HepG2 (cell line): Measurements from ENCODE around the gene CLBA1. TPM values are rescaled to one million over a fixed set of nuclear protein-coding genes. Genes with fewer than 3 reads are reported as not detected.

Source experiments
- ATAC-seq: fragments of 200-7000 bp; cut with Tn5 transposase; 3 replicates; pipeline ENCODE4 v1.9.1; 2020; ENCODE audit warnings: mild to moderate bottlenecking, moderate library complexity
- BruUV-seq: library from RNA; stranded (reverse); fragments of 400-500 nt; replicated peaks from 2 replicates; lab custom pipeline; 2021; lab: Mats Ljungman, UMichigan
- CTCF ChIA-PET: fragments of 300-600 bp; formaldehyde crosslinking; extraction: SDS; loops from one replicate; lab custom pipeline; 2021; ENCODE audit warnings: low total read pairs, inconsistent platforms, low intra/inter-chr PET ratio; lab: Yijun Ruan, JAX
- POLR2A ChIA-PET: fragments of 350-600 bp; sonication (Branson Sonifier 250); formaldehyde crosslinking; loops from one replicate; lab custom pipeline; 2020; ENCODE audit warnings: antibody characterized with exemption, inconsistent platforms; lab: Yijun Ruan, JAX
- DNase-seq: peaks from one replicate; pipeline ENCODE4 v3.0.0-alpha.2; 2015; ENCODE audit warnings: low spot score
- FAIRE-seq: peaks from 3 replicates; lab custom pipeline; 2011; peaks lifted over from hg19 to GRCh38; lab: Jason Lieb, UNC
- H2AFZ ChIP-seq: one replicate; pipeline ENCODE4 v1.6.1; 2011; ENCODE audit warnings: low read length, inconsistent platforms
- H3K27ac ChIP-seq: fragments of 300-600 bp; 3 replicates; pipeline ENCODE4 v1.8.0; 2011; ENCODE audit warnings: mixed run types, mild to moderate bottlenecking, mixed read lengths, low read length, inconsistent platforms; ENCODE audit not compliant: insufficient read depth; ENCODE audit errors: extremely low read length
- H3K27me3 ChIP-seq, 2 experiments: fragments of 200-600 bp in 1 of 2; 2 replicates in 1 of 2; 3 replicates in 1 of 2; pipeline versions ENCODE4 v1.6.0 to v1.8.0; 2011; ENCODE audit warnings: low read length in 2 of 2, mild to moderate bottlenecking in 2 of 2, moderate library complexity in 2 of 2, inconsistent platforms in 1 of 2; ENCODE audit not compliant: insufficient read depth in 2 of 2, control insufficient read depth in 1 of 2
- H3K36me3 ChIP-seq, 2 experiments: fragments of 200-600 bp in 1 of 2; replicated peaks in 1 of 2; 2 replicates in 1 of 2; 3 replicates in 1 of 2; pipeline versions ENCODE4 v1.5.1 to v1.8.0; 2011; ENCODE audit warnings: low read length in 2 of 2, inconsistent platforms in 1 of 2; ENCODE audit not compliant: insufficient read depth in 2 of 2, control insufficient read depth in 1 of 2
- H3K4me1 ChIP-seq: 2 replicates; pipeline ENCODE4 v1.5.1; 2012; ENCODE audit warnings: low read length, inconsistent platforms; ENCODE audit not compliant: insufficient read depth
- H3K4me2 ChIP-seq: 2 replicates; pipeline ENCODE4 v1.6.0; 2011; ENCODE audit warnings: low read depth, low read length, inconsistent platforms
- H3K4me3 ChIP-seq, 3 experiments: fragments of 200-600 bp in 1 of 3; sonication (generic), shearing (Covaris generic) in 1 of 3; replicated peaks in 1 of 3; 2 replicates each; pipeline ENCODE4 v1.5.1; 2011 to 2016; ENCODE audit warnings: low read length in 3 of 3, inconsistent platforms in 2 of 3, low read depth in 2 of 3, mild to moderate bottlenecking in 2 of 3, control low read depth in 1 of 3, mixed read lengths in 1 of 3; ENCODE audit not compliant: insufficient read depth in 1 of 3
- H3K79me2 ChIP-seq: one replicate; pipeline ENCODE4 v1.6.1; 2011; ENCODE audit warnings: low read length, inconsistent platforms; ENCODE audit not compliant: insufficient read depth
- H3K9ac ChIP-seq: 2 replicates; pipeline ENCODE4 v1.6.0; 2011; ENCODE audit warnings: mild to moderate bottlenecking, low read depth, low read length, inconsistent platforms; ENCODE audit not compliant: insufficient read depth
- H3K9me3 ChIP-seq: 2 replicates; pipeline ENCODE4 v1.5.1; 2012; ENCODE audit warnings: mild to moderate bottlenecking, low read length
- H4K20me1 ChIP-seq: 2 replicates; pipeline ENCODE4 v1.6.0; 2011; ENCODE audit warnings: inconsistent platforms, mild to moderate bottlenecking, low read length, moderate library complexity; ENCODE audit not compliant: insufficient read depth
- BORCS8-MEF2B ChIP-seq: sonication (generic); formaldehyde crosslinking; IDR thresholded peaks from 2 replicates; pipeline ENCODE4 v1.8.0; 2022; ENCODE audit warnings: mild to moderate bottlenecking, missing genetic modification reagents
- DNMT3B ChIP-seq: conservative IDR thresholded peaks from 2 replicates; pipeline ENCODE4 v1.6.1; 2016; ENCODE audit warnings: missing biosample characterization, control low read depth
- GLI4 ChIP-seq: sonication (generic); formaldehyde crosslinking; IDR thresholded peaks from 2 replicates; pipeline ENCODE4 v1.5.1; 2020; ENCODE audit warnings: missing genetic modification reagents, mild to moderate bottlenecking, moderate library complexity, borderline replicate concordance
- HNRNPUL1 ChIP-seq: fragments of 200-400 bp; formaldehyde crosslinking; IDR thresholded peaks from 2 replicates; pipeline ENCODE4 v1.6.1; 2017; ENCODE audit warnings: low read depth, mild to moderate bottlenecking, low read length, moderate library complexity
- JDP2 ChIP-seq: sonication (generic); formaldehyde crosslinking; IDR thresholded peaks from 2 replicates; pipeline ENCODE4 v1.8.1; 2022; ENCODE audit warnings: missing genetic modification reagents, borderline replicate concordance
- KAT2B ChIP-seq: fragments of 150-350 bp; IDR thresholded peaks from 2 replicates; pipeline ENCODE4 v1.6.1; 2014; ENCODE audit warnings: low read depth, low read length, borderline replicate concordance
- NFKB2 ChIP-seq: sonication (generic); formaldehyde crosslinking; IDR thresholded peaks from 2 replicates; pipeline ENCODE4 v1.4.0; 2020; ENCODE audit warnings: missing genetic modification reagents, borderline replicate concordance
- SIX4 ChIP-seq: sonication (generic); formaldehyde crosslinking; IDR thresholded peaks from 2 replicates; pipeline ENCODE4 v1.4.0; 2020; ENCODE audit warnings: missing genetic modification reagents
- STAT5B ChIP-seq: sonication (generic); formaldehyde crosslinking; IDR thresholded peaks from 2 replicates; pipeline ENCODE4 v1.4.0; 2020; ENCODE audit warnings: missing genetic modification reagents
- ZEB1 ChIP-seq: IDR thresholded peaks from 2 replicates; pipeline ENCODE4 v1.6.1; 2012; ENCODE audit warnings: mild to moderate bottlenecking, low read depth, inconsistent platforms; ENCODE audit not compliant: insufficient replicate concordance
- ZNF251 ChIP-seq: sonication (generic); formaldehyde crosslinking; IDR thresholded peaks from 2 replicates; pipeline ENCODE4 v1.9.0; 2021; ENCODE audit warnings: mild to moderate bottlenecking, missing genetic modification reagents
- ZNF543 ChIP-seq: sonication (generic); formaldehyde crosslinking; IDR thresholded peaks from 2 replicates; pipeline ENCODE4 v1.4.0; 2020; ENCODE audit warnings: mild to moderate bottlenecking, missing genetic modification reagents
- ZNF784 ChIP-seq: sonication (generic); formaldehyde crosslinking; IDR thresholded peaks from 2 replicates; pipeline ENCODE4 v1.5.1; 2020; ENCODE audit warnings: missing genetic modification reagents, mild to moderate bottlenecking, borderline replicate concordance
- ZNF878 ChIP-seq: sonication (generic); formaldehyde crosslinking; IDR thresholded peaks from 2 replicates; pipeline ENCODE4 v1.8.1; 2023; ENCODE audit warnings: mild to moderate bottlenecking, missing genetic modification reagents, moderate library complexity
- WGBS: methylation state at CpG from one replicate; pipeline ENCODE4 v1.1.6; 2017; ENCODE audit warnings: low lambda C conversion rate; 5-methylcytosine and 5-hydroxymethylcytosine counted together
- in situ Hi-C: cut with HindIII; loops from 2 replicates; pipeline ENCODE4 v1.10.0; 2017; ENCODE audit warnings: low pct_unique_long_range_greater_than_20kb; ENCODE audit not compliant: extremely low pct_ligation_motif_present
- intact Hi-C: fragments of 100-400 bp; cut with micrococcal nuclease; formaldehyde crosslinking; loops from one replicate; pipeline ENCODE4 v1.10.0; 2022; ENCODE audit not compliant: unreplicated experiment
- polyA plus RNA-seq, 8 experiments: library from polyadenylated mRNA; depleted of rRNA in 3 of 8; stranded (reverse) in 7 of 8; unstranded in 1 of 8; fragments of >200 nt; fragmentation: Illumina TruSeq in 4 of 8; extraction: Trizol in 4 of 8; gene quantifications; 2 replicates each; pipeline versions ENCODE4 v1.2.1 to v1.2.3, GENCODE V29; 2011 to 2016; ENCODE audit warnings: low read depth in 4 of 8, missing spikeins in 1 of 8, mixed read lengths in 1 of 8; ENCODE audit not compliant: insufficient read depth in 1 of 8
- total RNA-seq, 5 experiments: library from RNA; depleted of rRNA; stranded (reverse); fragments of >200 nt; fragmentation: Illumina TruSeq; extraction: Trizol; gene quantifications; 2 replicates each; pipeline ENCODE4 v1.2.3, GENCODE V29; 2016; ENCODE audit warnings: low read depth in 1 of 5
- TF ChIP-seq, protein P1 (sequence below): sonication (generic); formaldehyde crosslinking; IDR thresholded peaks from 2 replicates; pipeline ENCODE4 v1.5.1; 2020; ENCODE audit warnings: missing genetic modification reagents, mild to moderate bottlenecking, borderline replicate concordance
- TF ChIP-seq, protein P2 (sequence below): sonication (generic); formaldehyde crosslinking; IDR thresholded peaks from 2 replicates; pipeline ENCODE4 v1.8.0; 2022; ENCODE audit warnings: mild to moderate bottlenecking, missing genetic modification reagents
- TF ChIP-seq, protein P3 (sequence below): sonication (generic); formaldehyde crosslinking; IDR thresholded peaks from 2 replicates; pipeline ENCODE4 v1.9.0; 2021; ENCODE audit warnings: missing genetic modification reagents, borderline replicate concordance
- TF ChIP-seq, protein P4 (sequence below): sonication (generic); formaldehyde crosslinking; IDR thresholded peaks from 2 replicates; pipeline ENCODE4 v1.5.0; 2020; ENCODE audit warnings: missing genetic modification reagents

CLBA1 gene
- total and polyA plus RNA-seq, 2 of the 13 experiments (the other 11 are each of a cell fraction or from before 2014, with no cell fraction given): 1.2 to 1.4 TPM

DNA sequence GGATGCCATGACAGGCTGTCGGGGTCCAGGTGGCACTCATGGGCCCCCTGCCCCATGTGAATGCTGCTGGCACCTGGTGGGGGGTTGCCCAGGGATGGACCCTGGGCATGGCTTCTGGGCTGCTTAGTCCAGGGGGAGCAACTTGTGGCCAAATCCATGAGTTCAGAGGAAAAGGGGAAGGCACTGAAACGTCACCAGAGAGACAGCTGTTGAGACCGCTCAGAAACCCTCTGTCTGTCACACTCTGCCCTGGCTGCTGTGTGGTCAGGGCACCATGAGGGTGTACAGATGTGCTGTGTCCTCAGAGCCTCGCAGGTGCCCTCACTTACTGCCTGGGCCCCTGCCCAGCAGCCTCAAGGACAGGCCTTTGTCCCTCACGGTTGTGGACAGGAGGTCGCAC, 9.4 kb downstream of the CLBA1 start:
- ChIA-PET CTCF (no interaction called here), POLR2A (no interaction called here)
- Histone ChIP-seq H3K4me1 (no peaks in the 10 kb centered on the region), H3K36me3 (no peaks in the 10 kb centered on the region), H4K20me1 (no peaks in the 10 kb centered on the region), H3K27ac (no peak overlapping the region), H3K27me3 (no peaks in the 10 kb centered on the region), H3K9ac (no peak overlapping the region), H3K4me3 (no peak overlapping the region), H3K4me2 (no peak overlapping the region), H3K9me3 (no peaks in the 10 kb centered on the region), H3K79me2 (no peaks in the 10 kb centered on the region), H2AFZ (no peak overlapping the region)
- in situ Hi-C loops: no loop called here
- 66% methylated on average over 6 of the region's 6 CpGs for WGBS
- ATAC-seq (no peak), DNase-seq (no peak), FAIRE-seq (no peak)
- intact Hi-C loops: no loop called here
- BruUV-seq: no TSS peak
- TF ChIP-seq, protein P1, sequence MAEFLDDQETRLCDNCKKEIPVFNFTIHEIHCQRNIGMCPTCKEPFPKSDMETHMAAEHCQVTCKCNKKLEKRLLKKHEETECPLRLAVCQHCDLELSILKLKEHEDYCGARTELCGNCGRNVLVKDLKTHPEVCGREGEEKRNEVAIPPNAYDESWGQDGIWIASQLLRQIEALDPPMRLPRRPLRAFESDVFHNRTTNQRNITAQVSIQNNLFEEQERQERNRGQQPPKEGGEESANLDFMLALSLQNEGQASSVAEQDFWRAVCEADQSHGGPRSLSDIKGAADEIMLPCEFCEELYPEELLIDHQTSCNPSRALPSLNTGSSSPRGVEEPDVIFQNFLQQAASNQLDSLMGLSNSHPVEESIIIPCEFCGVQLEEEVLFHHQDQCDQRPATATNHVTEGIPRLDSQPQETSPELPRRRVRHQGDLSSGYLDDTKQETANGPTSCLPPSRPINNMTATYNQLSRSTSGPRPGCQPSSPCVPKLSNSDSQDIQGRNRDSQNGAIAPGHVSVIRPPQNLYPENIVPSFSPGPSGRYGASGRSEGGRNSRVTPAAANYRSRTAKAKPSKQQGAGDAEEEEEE (CRISPR knock-in tag): no peak
- TF ChIP-seq GLI4 (CRISPR knock-in tag): no peak
- TF ChIP-seq, protein P2, sequence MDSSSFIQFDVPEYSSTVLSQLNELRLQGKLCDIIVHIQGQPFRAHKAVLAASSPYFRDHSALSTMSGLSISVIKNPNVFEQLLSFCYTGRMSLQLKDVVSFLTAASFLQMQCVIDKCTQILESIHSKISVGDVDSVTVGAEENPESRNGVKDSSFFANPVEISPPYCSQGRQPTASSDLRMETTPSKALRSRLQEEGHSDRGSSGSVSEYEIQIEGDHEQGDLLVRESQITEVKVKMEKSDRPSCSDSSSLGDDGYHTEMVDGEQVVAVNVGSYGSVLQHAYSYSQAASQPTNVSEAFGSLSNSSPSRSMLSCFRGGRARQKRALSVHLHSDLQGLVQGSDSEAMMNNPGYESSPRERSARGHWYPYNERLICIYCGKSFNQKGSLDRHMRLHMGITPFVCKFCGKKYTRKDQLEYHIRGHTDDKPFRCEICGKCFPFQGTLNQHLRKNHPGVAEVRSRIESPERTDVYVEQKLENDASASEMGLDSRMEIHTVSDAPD (CRISPR knock-in tag): no peak
- TF ChIP-seq ZNF878 (CRISPR knock-in tag): no peak
- TF ChIP-seq KAT2B: no peak
- TF ChIP-seq, protein P3, sequence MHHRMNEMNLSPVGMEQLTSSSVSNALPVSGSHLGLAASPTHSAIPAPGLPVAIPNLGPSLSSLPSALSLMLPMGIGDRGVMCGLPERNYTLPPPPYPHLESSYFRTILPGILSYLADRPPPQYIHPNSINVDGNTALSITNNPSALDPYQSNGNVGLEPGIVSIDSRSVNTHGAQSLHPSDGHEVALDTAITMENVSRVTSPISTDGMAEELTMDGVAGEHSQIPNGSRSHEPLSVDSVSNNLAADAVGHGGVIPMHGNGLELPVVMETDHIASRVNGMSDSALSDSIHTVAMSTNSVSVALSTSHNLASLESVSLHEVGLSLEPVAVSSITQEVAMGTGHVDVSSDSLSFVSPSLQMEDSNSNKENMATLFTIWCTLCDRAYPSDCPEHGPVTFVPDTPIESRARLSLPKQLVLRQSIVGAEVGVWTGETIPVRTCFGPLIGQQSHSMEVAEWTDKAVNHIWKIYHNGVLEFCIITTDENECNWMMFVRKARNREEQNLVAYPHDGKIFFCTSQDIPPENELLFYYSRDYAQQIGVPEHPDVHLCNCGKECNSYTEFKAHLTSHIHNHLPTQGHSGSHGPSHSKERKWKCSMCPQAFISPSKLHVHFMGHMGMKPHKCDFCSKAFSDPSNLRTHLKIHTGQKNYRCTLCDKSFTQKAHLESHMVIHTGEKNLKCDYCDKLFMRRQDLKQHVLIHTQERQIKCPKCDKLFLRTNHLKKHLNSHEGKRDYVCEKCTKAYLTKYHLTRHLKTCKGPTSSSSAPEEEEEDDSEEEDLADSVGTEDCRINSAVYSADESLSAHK (CRISPR knock-in tag): no peak
- no peak for TF ChIP-seq JDP2 (CRISPR knock-in tag)
- TF ChIP-seq ZEB1: no peak
- TF ChIP-seq STAT5B (CRISPR knock-in tag): no peak
- no peak for TF ChIP-seq DNMT3B (CRISPR knock-in tag)
- no peak for TF ChIP-seq NFKB2 (CRISPR knock-in tag)
- no peak for TF ChIP-seq BORCS8-MEF2B (CRISPR knock-in tag)
- TF ChIP-seq ZNF784 (CRISPR knock-in tag): no peak
- TF ChIP-seq HNRNPUL1: no peak
- no peak for TF ChIP-seq ZNF251 (CRISPR knock-in tag)
- TF ChIP-seq, protein P4, sequence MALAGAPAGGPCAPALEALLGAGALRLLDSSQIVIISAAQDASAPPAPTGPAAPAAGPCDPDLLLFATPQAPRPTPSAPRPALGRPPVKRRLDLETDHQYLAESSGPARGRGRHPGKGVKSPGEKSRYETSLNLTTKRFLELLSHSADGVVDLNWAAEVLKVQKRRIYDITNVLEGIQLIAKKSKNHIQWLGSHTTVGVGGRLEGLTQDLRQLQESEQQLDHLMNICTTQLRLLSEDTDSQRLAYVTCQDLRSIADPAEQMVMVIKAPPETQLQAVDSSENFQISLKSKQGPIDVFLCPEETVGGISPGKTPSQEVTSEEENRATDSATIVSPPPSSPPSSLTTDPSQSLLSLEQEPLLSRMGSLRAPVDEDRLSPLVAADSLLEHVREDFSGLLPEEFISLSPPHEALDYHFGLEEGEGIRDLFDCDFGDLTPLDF (CRISPR knock-in tag): no peak
- TF ChIP-seq ZNF543 (CRISPR knock-in tag): no peak
- TF ChIP-seq SIX4: no peak
